ELF-1 (cell line): ENCODE measurements around the gene PTPRR.

Source experiments
- DNase-seq: peaks from one replicate; pipeline ENCODE4 v3.0.0-alpha.2; 2016; ENCODE audit warnings: low read depth, low spot score

PTPRR gene

DNA sequence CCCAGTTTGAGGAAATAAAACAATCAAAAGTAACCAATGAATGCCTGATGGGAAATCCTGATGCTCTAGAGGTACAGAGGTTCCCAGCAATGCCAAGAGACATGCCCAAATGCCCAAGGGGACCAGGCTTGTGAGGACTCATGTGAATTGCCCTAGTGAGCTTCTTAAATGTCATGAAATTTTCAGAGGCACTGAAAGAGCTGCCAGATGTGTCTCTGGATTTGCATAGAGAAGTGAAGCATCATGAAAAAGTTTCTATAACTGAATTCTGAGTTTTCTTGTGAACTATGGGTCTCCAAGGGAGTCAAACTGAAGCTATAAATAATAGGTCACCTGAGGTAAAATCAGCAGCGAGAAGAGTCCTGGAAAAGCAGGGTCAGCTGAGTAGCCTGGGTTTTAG is 9.9 kb downstream of the PTPRR start:
- DNase-seq, result no peak

DNA sequence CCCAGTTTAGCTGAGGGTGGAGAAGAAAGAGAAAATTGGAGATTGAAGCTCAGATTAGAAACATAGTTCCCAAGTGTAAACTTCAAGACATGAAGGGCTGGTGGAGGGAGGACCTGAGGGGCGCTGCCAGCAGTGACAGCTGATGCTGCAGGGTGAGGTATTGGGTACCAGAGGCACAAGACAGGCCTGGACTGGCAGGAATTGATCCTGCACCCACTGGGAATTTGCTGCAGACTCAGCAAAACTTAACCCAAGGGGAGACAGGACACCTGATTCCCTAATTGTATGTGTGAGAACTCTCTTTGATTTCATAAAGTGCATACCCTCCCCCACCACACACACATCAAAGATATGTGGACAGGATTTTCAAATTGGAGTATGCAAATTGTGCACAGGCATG is 11.6 kb downstream of the PTPRR start:
- DNase-seq, result no peak

DNA sequence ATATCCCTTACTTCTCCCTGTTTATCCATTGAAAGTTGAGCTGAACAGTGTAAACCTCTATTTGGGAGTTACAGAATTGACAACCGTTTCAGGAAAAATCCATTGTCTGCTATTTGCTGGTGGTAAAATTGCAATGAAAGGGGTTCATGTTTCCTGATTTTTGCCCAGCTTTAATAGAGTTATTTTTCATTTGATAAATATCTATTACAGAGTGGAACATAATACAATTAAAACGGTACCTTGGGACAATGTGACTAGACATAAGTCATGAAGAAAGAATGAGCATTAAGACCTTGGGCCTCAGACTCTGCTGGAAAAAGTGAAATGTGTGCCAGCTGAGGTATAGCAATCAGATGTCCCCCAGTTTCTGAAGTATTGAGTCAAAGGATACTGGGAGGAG is 13.1 kb downstream of the PTPRR start:
- no peak for DNase-seq

DNA sequence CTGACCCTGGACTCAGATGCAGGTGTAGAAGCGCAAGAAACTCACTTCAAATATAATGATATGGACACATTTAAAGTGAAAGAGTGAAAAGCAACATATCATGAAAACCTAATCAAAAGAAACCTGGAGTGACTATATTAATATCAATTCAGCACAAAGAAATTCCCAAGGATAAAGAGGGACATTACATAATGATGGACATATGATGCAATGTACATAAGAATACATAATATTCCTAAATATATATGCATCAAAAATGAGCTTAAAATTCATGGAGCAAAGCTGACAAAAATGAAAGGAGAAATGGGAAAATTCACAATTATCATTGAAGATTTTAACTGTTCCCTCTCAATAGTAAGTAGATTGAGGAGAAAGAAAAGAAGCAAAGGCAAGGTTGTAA is 24.6 kb downstream of the PTPRR start:
- DNase-seq, result no peak

DNA sequence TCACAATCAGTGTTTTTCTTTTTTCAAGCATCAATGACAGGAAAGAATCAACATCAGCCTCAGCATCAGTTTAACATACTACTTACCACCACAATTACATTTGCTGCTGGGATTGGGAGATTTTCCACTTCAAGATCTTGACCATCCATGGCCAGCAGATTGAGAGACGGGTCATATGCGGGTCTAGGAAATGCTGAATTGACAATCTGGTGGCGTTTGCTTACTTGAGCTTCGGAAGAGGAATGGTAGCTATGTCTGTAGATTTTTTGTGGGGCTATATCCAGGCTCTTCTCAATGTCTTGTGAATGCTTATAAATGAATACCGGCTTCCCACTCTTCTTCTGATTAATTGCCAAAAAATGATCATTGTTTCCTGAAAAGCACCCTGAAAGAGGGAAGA is 27.9 kb downstream of the PTPRR start:
- DNase-seq, result no peak

DNA sequence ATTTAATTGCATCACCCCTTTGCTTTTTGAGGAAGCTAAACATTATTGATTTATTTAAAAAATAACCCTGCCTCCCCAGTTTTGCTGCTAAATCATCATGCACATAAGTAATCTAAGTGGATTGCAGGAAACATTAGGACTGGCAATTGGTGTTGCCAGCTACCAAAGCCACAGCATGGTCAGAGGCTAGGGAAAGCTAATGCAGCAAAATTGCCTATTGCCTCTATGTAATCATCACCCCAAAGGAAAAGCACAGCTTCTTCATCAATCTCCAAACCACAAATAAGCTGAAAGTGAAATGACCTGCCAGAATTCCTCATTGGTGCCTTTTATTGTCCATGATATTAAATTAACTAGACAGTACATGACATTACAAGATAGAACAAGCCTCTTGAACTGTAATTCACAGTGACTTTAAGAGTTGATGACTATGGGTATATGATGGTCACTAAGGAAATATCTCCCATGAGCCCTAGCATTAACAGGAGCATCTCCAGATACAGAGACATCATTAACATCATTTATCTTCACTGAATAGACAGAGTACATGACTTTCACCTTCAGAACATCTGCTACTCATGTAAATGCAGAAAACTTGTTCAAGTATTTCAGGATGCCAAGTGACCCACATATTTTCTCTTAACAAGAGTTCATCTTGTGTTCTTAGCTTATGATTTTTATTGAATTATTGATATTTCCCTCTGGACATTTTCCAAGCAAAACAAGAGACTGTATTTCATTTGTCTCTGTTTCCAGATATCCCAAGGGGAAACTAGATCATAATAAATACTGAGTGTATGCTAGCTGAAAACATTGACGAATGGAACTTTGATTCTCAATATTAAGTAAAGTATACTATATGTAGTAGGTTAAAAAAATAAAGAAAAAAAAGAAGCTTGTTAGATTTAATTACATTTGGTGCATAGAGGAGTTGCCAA is 29.4 kb downstream of the PTPRR start:
- DNase-seq, result no peak

DNA sequence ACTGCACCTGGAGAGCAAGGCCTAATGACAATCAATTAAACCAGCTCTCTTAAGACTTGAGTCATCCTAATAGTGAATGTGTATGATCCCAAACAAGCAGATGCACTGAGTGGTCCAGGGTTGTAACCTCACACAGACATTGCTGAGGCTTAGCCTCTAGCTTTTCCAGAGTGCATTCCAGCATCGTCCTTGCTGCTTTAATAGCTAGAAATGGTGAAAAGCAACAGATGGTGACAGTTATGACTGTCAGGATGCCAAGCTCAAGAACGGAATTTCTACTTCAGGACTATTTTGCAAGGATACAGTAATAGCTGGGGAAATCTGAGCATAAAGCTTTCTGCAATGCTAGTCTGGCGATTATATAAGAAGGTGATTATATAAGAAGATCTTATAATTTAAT is 34.6 kb downstream of the PTPRR start:
- DNase-seq, result no peak

DNA sequence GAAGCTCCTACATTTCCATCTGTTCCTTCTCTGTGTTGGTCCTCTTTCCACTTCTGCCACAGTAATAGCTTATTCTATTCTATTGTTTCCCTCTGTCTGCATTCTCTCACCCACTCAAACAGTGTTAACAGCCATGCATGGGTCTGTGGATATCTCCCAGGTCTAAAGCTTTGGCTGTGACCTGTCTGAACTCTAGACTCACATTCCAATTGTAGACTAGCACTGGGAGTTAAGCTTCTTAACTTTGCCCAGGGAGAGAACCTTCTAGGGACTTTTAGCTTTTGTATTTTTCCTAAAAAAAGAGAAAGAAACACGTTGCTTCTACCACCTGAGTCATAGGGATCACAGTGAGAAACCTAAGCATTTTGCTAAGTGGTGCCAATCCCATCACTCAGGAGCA is 36.7 kb downstream of the PTPRR start:
- DNase-seq, result no peak

DNA sequence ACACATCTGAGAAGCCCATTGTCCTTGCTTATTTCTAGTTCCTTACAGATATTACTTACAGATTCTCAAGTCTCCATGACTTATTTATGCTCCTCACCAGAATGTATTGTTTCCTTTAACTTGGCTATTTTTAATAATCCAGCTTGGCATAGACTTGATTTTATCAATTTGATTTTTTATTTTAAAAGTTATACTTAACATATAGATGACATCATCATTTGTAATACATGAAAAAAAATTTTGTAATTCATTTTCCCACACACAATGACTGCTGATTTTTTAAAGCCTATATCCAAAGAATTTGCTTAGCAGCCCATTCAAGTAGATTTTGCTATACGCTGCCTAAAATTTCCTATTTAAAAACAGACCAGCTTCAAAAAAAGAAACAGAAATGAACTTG is 39.8 kb downstream of the PTPRR start:
- DNase-seq, result no peak

DNA sequence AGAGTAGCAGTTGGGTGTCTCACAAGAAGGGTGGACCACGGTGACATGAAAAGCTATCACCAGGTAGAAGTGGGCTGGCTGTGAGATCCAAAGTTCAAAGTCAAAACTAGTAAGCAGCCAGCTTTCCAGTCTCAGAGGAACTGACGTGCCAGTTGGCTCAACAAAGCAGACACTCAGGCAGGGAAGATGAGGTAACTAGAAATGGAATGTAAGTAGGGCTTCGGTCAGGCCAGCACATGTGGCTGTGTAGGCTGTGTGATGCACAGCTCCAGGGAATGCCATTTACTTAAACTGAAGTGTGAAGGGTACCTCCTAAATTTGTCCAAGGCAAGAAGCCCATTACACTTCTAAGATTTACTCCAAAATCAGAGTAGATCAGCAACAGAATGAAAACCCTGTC is 43.6 kb downstream of the PTPRR start:
- DNase-seq, result no peak

DNA sequence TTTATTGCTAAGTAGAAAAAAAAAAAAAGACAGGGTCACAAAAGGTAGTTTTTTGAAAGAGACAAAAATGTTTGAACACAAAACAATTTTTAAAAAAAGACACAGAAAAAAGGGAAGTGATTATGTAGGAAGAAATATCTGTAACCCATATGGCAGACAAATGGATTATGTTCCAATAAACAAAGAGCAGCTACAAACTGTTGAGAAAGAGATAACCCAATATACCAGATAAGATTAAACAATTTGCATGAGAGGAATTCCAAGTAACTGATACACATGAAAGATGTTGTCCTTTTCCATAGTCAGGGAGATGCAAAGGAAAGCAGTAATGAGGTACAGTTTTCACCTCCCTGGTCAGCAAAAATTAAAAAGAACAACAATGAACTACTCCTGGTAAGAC is 44.9 kb downstream of the PTPRR start:
- no peak for DNase-seq

DNA sequence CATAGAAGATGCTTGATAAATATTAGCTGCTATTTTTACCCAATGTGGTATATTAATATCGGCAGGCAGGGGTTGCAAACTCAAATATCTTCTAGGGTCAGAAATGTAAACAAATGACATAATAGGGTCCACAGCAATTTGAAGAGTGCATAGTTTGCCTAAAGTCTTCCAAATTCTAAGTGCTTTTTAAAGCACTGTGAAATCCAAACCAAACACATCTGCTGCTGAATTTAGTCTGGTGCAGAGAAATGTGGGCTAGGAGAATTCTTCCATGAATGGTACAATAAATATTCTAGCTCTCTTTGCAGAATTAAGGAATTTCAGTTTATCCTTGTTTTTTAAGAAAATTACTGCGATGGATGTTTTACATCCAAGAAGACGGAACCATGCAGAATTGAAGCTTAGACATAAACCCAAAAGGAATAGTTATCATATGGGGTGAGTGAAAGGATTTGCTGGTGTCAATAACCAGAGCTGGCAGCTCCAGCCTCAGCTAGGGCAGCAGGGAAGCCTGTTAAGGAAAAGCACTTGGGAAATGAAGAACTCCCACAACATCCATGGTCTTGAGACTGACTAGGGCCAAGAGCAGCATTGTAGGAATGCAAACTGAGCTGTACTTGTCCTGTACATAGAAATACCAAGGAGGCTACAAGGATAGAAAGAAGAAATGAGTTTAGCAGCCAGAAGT is 65.5 kb downstream of the PTPRR start:
- DNase-seq, result no peak

DNA sequence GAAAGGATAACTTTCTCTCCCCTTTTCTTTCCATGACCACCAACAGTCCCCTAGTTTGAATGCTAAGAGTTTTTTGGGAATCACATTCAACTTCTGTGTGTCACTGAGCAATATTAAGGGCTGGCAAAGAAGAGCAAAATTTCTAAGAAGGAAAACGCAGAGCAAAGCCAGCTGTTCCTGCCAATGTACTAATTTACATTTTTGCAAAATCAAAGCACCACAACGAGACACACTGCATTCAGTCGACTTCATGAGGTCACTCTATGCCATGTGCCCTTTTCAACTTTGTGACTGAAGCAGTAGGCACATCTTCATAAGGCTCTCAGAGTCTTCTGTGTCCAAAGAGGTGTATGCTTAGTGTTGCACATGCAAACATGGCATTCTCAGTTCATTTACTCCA is 66.4 kb downstream of the PTPRR start:
- no peak for DNase-seq

DNA sequence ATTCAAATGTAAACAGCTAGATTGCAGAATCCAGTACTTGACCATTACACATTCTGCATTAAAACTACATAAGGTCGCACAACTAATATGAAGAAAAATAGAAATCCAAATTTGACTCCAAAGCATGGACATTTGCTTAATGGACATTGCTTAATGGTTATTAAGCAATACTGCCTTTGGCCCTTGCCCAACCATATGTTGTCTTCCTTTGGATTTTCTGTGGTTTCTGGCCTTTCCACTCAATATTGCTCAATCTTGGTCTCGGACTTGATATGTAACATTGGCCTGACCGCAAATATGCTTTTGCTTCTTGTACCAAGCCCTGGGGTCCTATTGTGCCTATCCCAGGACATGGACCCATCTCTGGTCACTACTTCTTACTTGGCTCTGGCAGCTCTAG is 67.2 kb downstream of the PTPRR start:
- no peak for DNase-seq

DNA sequence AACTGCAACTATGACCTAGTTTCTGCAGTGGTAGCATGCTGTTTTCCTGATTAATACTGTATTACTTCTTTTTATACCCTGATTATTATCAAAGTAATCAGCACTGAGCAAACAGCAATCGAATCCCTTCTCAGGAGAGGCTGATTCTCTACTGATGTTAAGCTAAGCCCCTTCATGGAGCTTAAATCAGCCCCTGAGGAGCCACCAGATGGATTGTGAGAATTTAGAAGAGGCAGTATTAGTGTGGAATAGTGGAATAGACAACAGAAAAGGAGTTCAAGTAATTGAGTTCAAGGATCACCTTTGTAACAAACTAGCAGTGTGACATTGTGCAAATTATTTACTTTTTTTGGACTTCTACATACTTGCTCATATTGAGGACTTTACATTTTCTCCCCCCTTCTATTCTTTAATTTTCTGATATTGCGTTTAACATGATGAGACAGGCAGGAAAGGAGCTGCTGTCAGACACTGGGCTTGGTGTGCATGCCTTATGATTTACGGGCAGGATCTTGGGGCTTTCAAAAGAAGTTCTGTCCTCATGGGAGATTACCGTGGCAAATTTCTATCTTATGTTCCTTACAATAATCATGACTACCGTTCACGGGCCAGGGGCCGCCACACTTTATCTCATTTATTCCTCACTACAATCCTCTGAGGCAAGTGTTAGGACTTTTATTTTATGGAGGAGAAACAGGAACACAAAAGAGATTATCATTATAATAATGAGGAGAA is 68.0 kb downstream of the PTPRR start:
- DNase-seq, result no peak

DNA sequence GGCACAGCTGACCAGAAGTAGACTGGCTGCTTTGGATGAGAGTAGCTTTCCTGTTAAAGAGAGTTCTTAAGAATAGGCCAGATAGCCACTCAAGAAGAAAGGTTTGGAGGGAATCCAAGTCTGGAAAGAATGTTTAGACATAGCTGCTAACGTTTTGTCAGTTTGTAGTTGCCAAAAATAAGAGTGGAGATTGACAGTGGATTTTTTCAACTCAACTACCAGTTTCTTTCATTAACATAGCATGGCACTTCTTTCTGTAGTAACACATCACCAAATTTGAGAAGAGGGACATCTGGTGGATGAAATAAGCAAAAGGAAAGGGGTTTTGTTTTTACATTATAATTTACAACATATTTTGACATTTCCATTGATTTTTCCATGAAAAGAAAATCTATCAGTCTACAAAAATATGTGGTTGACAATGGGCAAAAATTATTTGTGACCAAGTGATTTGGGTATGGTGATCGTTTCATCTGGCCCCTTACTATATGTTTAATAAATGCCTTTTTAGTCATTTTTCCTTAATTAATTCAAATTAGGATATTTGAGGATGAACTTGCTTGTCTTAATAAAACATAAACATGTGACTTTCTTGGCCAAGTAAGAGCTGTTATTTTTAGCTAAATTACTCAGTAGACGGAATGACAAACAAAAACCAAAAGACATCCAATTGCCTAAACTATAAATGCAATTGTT is 71.1 kb downstream of the PTPRR start:
- DNase-seq, result no peak

DNA sequence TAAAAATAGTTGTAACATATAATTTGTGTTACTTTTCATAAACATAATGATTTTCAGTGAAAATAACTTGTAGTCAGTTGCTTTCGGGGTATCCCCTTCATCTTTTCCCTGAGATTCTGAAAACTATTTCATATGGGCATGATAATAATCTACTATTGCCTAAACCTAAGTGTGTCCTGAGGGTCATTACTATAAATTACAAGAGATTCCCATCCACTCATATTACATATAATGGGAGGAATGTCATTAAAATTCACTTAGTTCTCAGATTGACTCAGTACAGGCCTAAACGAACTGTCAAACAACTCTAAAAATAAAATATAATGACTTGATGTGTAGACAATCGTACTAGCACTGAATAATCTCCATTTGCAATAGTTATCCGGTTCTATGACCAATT is 72.7 kb downstream of the PTPRR start:
- DNase-seq, result no peak

DNA sequence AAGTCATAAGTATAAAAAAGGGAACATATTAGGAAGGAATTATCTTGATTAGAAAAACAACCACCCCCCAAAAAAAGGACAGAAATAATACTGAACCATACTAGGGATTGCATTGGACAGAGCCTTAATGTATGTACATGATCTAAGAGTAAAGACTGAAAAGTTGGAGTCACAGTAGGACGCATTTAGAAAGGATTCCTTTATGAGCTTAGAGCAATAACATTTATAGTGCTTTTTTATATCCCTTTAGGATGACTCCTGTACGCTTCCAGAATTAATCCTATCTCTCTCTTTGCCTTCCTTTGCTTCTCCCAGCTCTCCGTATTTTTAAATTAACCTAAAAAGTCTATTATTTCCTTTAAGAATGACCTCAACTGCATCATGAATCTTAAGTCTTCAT is 75.3 kb downstream of the PTPRR start:
- no peak for DNase-seq

DNA sequence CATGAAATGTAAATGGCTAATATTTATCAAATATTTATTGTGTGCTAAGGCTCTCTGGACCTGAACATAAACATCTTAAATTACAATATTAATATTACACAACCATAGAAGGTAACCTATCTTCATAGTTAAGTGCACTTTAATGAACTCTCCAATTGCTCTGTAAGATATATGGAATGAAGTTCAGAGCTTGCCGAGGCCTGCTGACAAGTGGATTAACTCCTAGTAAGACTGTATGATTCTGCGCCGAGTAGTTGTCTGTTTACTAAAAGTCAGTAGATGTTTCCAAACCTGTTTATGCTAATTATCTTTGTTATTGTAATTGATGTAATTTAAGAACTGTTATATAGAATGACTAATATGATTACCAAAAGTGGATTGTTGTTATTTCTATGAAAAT is 77.2 kb downstream of the PTPRR start:
- DNase-seq, result no peak

DNA sequence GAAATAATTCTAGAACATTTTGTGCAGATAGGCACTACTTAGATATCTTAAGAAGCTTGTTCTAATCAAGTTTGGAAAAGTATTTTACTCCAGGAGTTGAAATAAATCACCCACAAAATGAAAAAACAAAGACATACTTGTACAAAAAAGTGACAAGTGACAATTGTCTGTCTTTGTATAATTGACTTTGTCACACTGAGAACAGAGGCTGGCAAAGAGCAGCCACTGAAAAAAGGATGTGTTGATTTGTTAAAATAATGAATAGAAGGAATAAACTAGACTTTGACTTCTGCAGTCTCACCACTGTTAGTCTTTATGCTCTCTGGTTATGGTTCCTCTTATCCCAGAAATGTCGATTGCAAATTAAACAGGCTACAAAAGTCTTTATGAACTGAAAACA is 77.6 kb downstream of the PTPRR start:
- no peak for DNase-seq

DNA sequence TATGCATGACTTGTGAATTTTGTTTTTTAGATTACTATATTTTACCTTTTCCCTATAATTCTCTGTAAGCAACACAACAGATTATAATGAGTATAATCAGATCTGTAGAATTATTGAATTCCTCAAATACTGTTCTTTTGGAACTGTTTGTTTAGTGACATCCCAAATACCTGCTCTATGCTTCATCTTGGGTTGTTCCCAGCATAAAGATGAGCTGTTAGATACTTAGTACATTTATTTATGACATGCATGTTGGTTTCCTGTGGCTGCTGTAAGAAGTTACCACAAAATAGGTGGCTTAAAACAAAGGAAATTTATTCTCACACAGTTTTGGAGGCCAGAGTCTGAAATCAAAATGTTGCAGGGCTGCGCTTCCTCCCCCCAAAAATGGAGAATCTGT is 78.4 kb downstream of the PTPRR start:
- DNase-seq, result no peak
